ENCODE results near the gene ATP5PO. TPM values are rescaled to one million over a fixed set of nuclear protein-coding genes. Genes with fewer than 3 reads are reported as not detected.

The ATP5PO gene
- total RNA-seq, 2 donors from 2014 or later = 97.0 to 130 TPM

DNA sequence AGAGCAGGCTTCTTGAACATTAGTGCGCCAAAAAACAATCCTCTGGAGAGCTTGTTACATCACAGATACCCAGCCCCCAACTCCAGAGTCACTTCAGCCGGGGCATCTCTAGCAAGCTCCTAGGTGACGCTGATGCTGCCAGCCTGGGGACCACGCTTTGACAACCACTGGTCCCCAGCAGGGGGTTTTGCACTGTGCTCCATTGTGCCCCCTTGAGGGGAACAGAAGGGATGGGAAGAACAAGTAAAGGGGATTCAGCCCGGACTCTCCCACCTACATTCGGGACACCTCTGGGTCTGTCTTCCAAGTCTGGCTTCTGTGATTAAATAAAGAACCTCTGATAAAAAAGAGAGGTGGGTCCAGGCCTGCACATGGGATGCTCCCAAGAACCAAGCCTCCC, 60.4 kb downstream of the ATP5PO start:
- Histone ChIP-seq H3K27ac (no peak overlapping the region), H3K4me3 (no peak overlapping the region), H3K4me1 (ENCODE audit: control insufficient read depth in 1 of 2, low read depth in 2 of 2) (peaks cover 4 to 16% of the 10 kb centered on the region in 2 donors), H3K36me3 (no peaks in the 10 kb centered on the region), H3K27me3 (replicated peaks; ENCODE audit: insufficient read depth) (no peaks in the 10 kb centered on the region), H3K9me3 (no peaks in the 10 kb centered on the region)
- no peak for TF ChIP-seq CTCF (IDR thresholded peaks at IDR 0.05)
- DNase-seq (ENCODE audit: low spot score) (no peak), ATAC-seq (ENCODE audit: insufficient number of reproducible peaks, low FRiP score, low read depth) (no peak)

DNA sequence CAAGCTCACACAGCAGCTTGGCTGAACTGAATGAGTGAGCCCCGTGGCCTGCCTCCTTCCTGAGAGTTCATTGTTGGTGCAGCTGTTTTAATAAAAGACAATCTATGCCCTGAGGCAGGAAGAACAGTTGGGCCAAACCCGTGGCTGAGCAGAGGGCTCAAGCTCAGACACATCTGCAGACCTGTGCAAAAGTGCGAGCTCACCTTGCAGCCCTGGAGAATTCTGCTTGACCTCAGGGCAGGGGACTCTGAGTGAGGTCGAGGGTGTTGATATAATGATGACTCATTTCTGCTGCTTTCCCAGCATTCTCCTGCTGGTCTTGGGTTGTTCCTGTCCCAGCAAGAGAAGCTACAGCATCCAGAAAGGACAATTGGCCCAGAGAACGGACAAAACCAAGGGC, 61.0 kb downstream of the ATP5PO start:
- ATAC-seq (ENCODE audit: insufficient number of reproducible peaks, low FRiP score, low read depth) (no peak), DNase-seq (ENCODE audit: low spot score) (no peak)
- TF ChIP-seq CTCF (IDR thresholded peaks at IDR 0.05) = no peak
- Histone ChIP-seq H3K27me3 (replicated peaks; ENCODE audit: insufficient read depth) (no peaks in the 10 kb centered on the region), H3K9me3 (no peaks in the 10 kb centered on the region), H3K4me3 (no peak overlapping the region), H3K4me1 (ENCODE audit: control insufficient read depth in 1 of 2, low read depth in 2 of 2) (peaks cover 4 to 13% of the 10 kb centered on the region in 2 donors), H3K27ac (no peak overlapping the region), H3K36me3 (no peaks in the 10 kb centered on the region)

Other genes starting within 250 kb of the ATP5PO start
- 10 to 100 TPM; 27.9 to 30.9 TPM for gene MRPS6, start 157.8 kb upstream of the ATP5PO start, total RNA-seq
- gene SLC5A3, start 157.8 kb upstream of the ATP5PO start, total RNA-seq = 10 to 100 TPM; 35.2 to 37.2 TPM